ENCODE data around the gene KRT38.

The KRT38 gene

GRCh38 chr17:41421617-41422016, 19.2 kb downstream of the KRT38 start:
- no peaks in the 10 kb centered on the region for H4K20me1 ChIP-seq (ENCODE audit: insufficient read depth, low read length)
- TF ChIP-seq EZH2 (IDR thresholded peaks at IDR 0.05; ENCODE audit: borderline replicate concordance, low read length) (no peak), CTCF (IDR thresholded peaks at IDR 0.05; ENCODE audit: low read length) (no peak)
- no peaks in the 10 kb centered on the region for H3K27me3 ChIP-seq (ENCODE audit: insufficient read depth, low read length)
- H2AFZ ChIP-seq (ENCODE audit: low read length), result no peak overlapping the region
- no peaks in the 10 kb centered on the region for H3K9me3 ChIP-seq (ENCODE audit: low read length)
- no peaks in the 10 kb centered on the region for H3K9me2 ChIP-seq (ENCODE audit: low read depth, low read length)
- H3K79me2 ChIP-seq (ENCODE audit: insufficient read depth, low read length), result no peaks in the 10 kb centered on the region
- no peaks in the 10 kb centered on the region for H3K4me1 ChIP-seq (ENCODE audit: insufficient read depth, low read length, severe bottlenecking)
- H3F3A ChIP-seq (ENCODE audit: insufficient read depth, low read length), result no peaks in the 10 kb centered on the region
- no peak overlapping the region for H3K27ac ChIP-seq (ENCODE audit: low read depth, low read length, poor library complexity, severe bottlenecking)
- no peak overlapping the region for H3K4me2 ChIP-seq (ENCODE audit: low read length)
- H3K4me3 ChIP-seq (ENCODE audit: low read depth, low read length, poor library complexity, severe bottlenecking), result no peak overlapping the region
- no peaks in the 10 kb centered on the region for H3K36me3 ChIP-seq (ENCODE audit: insufficient read depth, low read length)
- no peak overlapping the region for H3K9ac ChIP-seq (ENCODE audit: low read length)

GRCh38 chr17:41421116-41421515, 19.7 kb downstream of the KRT38 start:
- no peak overlapping the region for H3K27ac ChIP-seq (ENCODE audit: low read depth, low read length, poor library complexity, severe bottlenecking)
- H3K4me1 ChIP-seq (ENCODE audit: insufficient read depth, low read length, severe bottlenecking), result no peaks in the 10 kb centered on the region
- H3K4me3 ChIP-seq (ENCODE audit: low read depth, low read length, poor library complexity, severe bottlenecking), result no peak overlapping the region
- no peaks in the 10 kb centered on the region for H3K79me2 ChIP-seq (ENCODE audit: insufficient read depth, low read length)
- TF ChIP-seq EZH2 (IDR thresholded peaks at IDR 0.05; ENCODE audit: borderline replicate concordance, low read length) (no peak), CTCF (IDR thresholded peaks at IDR 0.05; ENCODE audit: low read length) (no peak)
- H4K20me1 ChIP-seq (ENCODE audit: insufficient read depth, low read length), result no peaks in the 10 kb centered on the region
- no peak overlapping the region for H2AFZ ChIP-seq (ENCODE audit: low read length)
- no peaks in the 10 kb centered on the region for H3K9me3 ChIP-seq (ENCODE audit: low read length)
- no peak overlapping the region for H3K4me2 ChIP-seq (ENCODE audit: low read length)
- no peaks in the 10 kb centered on the region for H3K36me3 ChIP-seq (ENCODE audit: insufficient read depth, low read length)
- no peaks in the 10 kb centered on the region for H3K27me3 ChIP-seq (ENCODE audit: insufficient read depth, low read length)
- no peaks in the 10 kb centered on the region for H3K9me2 ChIP-seq (ENCODE audit: low read depth, low read length)
- H3F3A ChIP-seq (ENCODE audit: insufficient read depth, low read length), result no peaks in the 10 kb centered on the region
- H3K9ac ChIP-seq (ENCODE audit: low read length), result no peak overlapping the region

GRCh38 chr17:41420134-41420533, 20.6 kb downstream of the KRT38 start:
- no peak overlapping the region for H3K27ac ChIP-seq (ENCODE audit: low read depth, low read length, poor library complexity, severe bottlenecking)
- no peak overlapping the region for H3K4me2 ChIP-seq (ENCODE audit: low read length)
- no peaks in the 10 kb centered on the region for H3K9me2 ChIP-seq (ENCODE audit: low read depth, low read length)
- H3K79me2 ChIP-seq (ENCODE audit: insufficient read depth, low read length), result no peaks in the 10 kb centered on the region
- no peak for TF ChIP-seq EZH2 (IDR thresholded peaks at IDR 0.05; ENCODE audit: borderline replicate concordance, low read length)
- no peak for TF ChIP-seq CTCF (IDR thresholded peaks at IDR 0.05; ENCODE audit: low read length)
- no peaks in the 10 kb centered on the region for H3K4me1 ChIP-seq (ENCODE audit: insufficient read depth, low read length, severe bottlenecking)
- H3K4me3 ChIP-seq (ENCODE audit: low read depth, low read length, poor library complexity, severe bottlenecking), result no peak overlapping the region
- H3K9me3 ChIP-seq (ENCODE audit: low read length), result no peaks in the 10 kb centered on the region
- no peaks in the 10 kb centered on the region for H4K20me1 ChIP-seq (ENCODE audit: insufficient read depth, low read length)
- no peak overlapping the region for H3K9ac ChIP-seq (ENCODE audit: low read length)
- H3F3A ChIP-seq (ENCODE audit: insufficient read depth, low read length), result no peaks in the 10 kb centered on the region
- no peaks in the 10 kb centered on the region for H3K27me3 ChIP-seq (ENCODE audit: insufficient read depth, low read length)
- H3K36me3 ChIP-seq (ENCODE audit: insufficient read depth, low read length), result no peaks in the 10 kb centered on the region
- no peak overlapping the region for H2AFZ ChIP-seq (ENCODE audit: low read length)

Data from OCI-LY1 (cell line).